Dermis blood vessel endothelial cell (primary cell): ENCODE data around the gene FIG4. TPM values are rescaled to one million over a fixed set of nuclear protein-coding genes. Genes with fewer than 3 reads are reported as not detected.
"Not testable (repeated sequence)": the region's sequence is repeated elsewhere in the genome, so short reads cannot be mapped to it uniquely, and the experiment has no call there.

Source experiments
- DNase-seq: peaks from one replicate; pipeline ENCODE4 v3.0.0; 2010
- total RNA-seq: library from RNA; depleted of rRNA; stranded (reverse); fragments of >200 nt; gene quantifications from 2 replicates; pipeline ENCODE4 v1.2.3, GENCODE V29; 2014

Gene FIG4
- total RNA-seq, 1 donor from 2014 or later: 11.6 TPM

DNA sequence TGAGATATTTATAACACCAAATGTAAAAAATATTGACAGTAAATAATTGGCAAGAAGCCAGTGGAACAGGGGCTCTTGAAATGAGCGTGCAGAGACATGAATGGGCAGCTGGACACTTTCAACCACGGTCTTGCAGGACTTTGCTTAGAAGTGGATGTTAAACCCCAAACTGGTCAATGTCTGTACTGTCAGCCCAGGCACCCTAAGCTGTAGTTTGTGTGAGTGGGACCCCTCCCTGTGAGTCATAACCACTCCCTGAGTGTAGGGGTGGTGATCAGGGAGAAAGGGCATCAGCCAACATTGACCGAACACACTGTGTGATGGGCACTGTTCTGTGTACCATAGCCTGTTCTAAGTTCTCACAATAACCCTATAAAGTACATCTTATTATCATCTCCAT lies 108.6 kb downstream of the FIG4 start:
- no peak for DNase-seq

DNA sequence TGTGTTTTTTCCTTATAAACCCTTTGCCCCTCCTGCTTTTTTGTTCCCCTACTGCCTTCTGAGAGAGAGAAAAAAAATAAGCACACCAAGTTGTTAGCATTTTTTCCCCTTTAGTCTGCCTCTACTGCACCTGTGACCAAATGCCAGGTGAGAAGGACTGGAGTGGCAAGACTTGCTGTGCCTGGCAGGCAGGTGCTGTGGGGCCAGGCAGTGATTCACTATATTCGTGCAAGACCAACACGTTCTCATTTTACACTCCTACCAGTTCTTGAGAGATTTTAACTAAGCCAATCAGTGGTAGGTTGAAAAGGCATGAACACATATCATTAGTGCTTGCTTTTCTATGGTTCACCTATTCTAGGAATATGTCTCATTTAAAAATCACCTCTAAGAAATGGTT lies 109.7 kb downstream of the FIG4 start:
- no peak for DNase-seq

DNA sequence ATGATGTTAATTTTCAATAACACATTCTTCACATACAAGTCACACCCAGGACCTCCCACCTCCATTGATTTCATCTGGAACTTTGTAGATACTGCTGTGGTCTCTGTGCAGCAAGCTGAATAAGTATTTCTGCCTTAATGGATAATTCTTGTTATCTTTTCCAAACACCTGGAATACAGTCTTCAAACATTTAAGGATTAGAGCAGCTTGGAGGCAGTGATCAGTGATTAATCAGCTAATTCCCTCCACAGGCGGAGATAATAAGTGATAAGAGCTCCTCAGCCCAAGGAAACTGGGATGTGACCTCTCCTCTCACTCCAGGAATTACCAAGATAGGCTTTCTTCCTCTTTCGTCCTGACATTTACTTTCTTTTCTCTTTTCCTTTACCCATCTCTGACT lies 110.7 kb downstream of the FIG4 start:
- DNase-seq: no peak

DNA sequence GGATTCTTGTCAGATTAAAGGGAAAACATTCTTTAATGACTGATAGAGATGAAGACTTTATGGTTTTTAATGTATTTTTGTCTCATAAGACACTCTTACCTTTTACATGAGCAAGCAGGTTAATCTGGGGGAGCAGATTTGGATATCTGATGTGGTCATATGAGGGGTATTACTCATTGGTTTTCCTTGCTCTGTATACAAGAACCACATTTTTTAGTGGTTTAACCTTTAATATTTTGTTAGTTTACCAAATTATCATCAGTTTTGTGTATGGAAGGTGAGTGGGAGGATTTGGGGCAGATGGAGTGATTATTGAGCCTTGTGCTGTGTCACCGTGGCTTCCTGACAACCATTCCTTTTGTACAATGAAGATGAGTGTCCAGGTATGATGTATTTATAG lies 112.9 kb downstream of the FIG4 start:
- no peak for DNase-seq

DNA sequence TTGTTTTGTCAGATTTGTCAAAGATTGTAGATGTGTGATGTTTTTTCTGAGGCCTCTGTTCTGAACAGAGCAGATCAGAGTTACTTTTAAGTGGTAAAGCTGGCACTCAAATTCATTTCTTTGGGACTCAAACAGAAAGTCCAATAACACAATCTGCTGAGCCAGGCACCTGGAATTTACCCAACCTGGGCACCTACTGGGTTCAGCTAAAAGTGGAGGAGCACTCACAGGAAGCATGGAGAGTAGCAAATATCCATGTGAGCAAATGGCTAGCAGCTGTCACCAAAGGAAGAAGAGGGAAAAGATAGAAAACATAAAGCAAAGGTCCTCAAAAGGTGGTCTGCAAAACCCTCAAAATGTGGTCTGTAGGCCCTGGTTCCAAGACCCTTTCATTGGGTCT lies 116.8 kb downstream of the FIG4 start:
- DNase-seq: no peak

DNA sequence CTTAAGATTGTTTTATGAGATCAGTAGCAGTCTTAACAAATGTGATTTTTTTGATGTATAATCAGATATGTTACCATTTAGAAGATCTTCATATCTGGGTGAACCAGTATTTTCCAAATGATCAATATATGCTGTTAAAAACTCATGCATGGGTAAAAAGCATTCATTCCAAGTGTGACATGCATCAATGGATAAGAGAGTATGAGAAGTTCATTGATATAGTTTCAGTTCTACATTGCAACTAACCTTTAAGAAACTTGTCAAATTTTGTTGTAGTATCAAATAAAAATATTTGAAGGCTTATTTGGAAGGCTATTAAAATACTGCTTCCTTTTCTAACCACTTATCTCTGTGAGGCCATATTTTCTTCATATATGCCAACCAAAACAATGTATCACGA lies 117.7 kb downstream of the FIG4 start:
- DNase-seq: no peak

DNA sequence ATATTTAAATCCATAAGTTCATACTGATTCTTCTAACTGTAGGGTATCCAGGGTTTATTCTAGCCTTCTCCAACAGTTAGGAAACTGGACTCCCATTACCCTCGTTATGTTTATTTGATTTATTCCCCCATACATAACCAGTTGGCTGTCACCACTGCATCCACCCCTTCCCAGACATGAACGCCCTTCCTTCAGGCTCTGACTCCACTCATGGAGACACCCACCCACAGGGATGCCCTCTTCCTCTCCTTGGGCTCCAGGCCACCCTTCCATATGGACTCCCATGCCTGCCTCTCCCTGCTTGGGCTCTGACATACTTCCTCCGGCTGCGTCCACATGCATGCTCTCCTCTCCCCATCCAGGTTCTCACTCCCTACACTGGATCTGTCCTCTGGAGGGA lies 124.0 kb downstream of the FIG4 start:
- DNase-seq: no peak

DNA sequence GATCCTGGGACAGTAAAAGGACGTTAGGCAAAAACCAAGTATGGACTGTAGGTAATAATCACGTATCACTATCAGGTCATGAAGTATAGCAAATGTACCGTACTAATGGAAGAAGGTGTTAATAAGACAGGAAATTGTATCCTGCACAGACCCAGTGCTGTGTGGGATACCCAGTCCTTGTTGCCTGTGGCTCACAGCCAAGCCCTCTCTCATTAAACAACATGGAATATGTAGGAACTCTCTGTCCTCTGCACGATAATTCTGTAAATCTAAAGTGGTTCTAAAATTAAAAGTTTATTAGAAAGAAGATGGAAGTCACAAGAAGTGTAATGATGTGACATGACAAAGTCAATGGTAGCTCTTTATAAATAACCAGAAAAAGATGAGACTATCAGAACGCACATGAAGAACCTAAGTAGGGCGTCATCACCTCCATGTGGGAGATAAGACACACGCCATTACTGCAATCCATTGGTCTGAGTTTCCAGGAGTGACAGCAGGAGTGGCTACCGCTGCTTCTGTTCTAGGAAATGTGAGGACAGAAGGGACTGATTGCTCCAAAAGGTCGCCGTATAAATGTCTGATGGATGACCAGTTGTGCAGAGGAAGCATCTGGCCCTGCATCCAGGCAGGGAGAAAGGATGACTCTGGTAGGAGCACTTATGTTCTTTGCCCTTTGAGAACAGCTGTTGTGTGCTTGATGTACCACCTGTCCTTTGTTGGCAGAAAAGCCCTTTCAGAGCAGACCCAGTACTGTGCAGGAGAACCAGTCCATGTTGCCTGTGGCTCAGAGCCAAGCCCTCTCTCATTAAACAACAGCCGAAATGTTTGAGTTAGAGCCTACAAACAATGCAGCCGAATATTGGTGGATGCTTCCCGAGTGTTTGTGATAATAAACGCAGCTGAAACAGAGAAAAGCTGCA lies 125.6 kb downstream of the FIG4 start:
- peak; percentile 49 for DNase-seq

DNA sequence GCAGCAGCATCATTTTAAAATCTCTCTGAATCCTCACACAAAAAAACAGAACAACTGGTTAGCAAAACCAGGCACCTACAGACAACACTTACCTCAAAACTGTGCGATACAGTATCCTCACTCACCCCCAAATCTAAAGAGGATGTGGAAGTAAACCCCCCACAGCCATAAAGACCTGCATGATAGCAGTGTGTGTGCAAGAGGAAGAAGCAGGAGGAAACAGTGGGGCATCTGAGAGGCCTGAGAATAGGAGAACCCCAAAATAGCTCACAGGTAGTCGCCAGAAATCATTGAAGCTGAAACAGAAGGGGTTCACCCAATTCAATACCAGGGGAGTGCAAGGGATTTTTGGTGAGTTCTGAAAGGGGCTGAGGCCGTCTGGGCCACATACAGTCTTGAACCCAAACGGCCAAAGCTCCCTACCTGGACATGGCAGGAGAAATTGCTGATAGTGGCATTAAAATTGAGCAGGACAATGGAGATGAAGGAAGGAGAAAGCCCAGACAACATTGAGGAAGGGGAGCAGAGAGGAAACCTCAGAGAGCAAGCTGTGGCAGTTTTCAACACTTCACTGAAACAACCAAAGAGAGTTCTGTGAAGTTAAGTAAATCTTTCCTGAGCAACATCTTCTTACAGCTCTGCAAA lies 129.7 kb downstream of the FIG4 start:
- no peak for DNase-seq

DNA sequence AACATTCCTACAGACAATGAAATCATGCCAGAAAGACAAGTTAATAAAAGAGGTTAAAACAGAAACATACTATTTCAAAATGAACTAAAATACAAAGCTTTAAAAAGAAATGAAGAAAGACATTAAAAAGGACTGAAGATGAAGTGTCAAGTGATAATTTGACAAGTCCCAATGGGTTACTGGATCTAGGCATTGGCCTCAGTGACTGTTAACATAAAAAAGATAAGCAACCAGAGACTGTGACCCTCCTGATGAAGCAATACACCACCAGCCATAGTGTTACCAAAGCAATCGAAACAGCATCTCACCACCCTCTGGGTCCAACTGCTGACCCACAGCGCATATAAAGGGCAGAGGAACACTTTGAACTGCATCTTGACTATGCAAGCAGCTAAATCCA lies 130.3 kb downstream of the FIG4 start:
- no peak for DNase-seq

DNA sequence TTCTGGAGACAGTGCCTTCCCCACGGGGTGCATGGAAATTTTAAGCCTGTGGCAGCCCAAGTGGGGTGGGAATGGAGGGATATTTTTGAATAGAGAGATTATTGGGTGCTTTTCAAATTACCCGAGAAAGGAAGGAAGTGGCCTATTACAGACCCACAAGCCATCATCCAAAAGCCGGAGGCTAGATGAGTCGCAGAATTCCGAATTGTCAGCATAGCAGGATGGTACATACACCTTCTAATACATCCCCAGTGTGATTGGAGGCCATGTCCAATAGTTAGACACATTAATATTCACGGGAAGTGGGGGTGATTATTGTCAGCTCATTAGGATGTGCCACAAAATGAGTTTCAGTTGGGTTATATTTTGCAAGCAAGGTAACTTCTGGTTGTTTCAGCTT lies 133.0 kb downstream of the FIG4 start:
- DNase-seq: no peak

DNA sequence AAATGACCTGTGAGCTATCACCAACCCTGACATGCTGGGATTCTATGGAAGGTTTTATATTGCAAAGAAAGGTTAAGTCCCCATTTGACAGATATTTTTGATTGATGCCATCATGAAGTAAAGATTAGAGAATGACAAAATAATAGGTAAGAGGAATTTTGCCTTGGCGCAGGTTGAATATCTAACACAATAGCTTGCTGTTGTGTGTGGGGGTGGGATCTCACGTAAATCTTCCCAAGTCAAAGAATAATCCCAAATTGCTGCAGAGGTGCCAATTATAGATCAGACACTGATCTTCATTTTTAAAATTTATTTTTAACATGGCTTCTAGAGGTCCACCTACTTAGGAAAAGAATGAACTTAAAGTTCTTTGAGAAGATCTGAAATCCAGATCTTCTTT lies 135.5 kb downstream of the FIG4 start:
- DNase-seq: no peak

DNA sequence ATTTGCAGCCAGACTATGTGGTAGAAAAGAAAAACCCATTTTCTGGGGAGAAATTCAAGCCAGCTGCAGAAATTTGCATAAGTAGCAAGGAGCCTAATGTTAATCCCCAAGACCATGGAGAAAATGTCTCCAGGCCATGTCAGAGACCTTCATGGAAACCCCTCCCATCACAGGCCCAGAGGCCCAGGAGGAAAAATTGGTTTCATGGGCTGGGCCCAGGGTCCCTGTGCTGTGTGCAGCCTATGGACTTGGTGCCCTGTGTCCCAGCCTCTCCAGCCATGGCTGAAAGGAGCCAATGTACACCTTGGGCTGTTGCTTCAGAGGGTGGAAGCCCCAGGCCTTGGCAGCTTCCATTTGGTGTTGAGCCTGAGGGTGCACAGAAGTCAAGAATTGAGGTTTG lies 140.3 kb downstream of the FIG4 start:
- DNase-seq: not testable (repeated sequence)

DNA sequence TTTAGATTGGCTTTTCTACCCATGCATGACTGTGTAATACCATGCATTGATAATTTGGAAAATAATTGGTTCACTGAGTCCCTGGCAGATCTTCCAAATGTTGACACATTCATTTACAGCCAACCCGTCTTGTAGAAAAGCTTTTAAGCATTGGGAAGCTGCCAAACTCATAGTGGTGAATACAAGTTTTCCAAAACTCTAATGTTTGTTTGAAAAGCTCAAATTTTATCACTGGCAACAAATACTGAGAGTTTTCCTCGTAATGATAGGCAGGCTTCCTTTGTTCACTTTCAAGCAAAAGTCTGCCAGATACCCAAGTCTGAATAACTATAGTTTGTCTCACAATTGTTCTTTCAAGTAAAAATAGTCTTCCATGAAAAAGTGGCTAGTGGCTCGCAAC lies 143.0 kb downstream of the FIG4 start:
- no peak for DNase-seq

DNA sequence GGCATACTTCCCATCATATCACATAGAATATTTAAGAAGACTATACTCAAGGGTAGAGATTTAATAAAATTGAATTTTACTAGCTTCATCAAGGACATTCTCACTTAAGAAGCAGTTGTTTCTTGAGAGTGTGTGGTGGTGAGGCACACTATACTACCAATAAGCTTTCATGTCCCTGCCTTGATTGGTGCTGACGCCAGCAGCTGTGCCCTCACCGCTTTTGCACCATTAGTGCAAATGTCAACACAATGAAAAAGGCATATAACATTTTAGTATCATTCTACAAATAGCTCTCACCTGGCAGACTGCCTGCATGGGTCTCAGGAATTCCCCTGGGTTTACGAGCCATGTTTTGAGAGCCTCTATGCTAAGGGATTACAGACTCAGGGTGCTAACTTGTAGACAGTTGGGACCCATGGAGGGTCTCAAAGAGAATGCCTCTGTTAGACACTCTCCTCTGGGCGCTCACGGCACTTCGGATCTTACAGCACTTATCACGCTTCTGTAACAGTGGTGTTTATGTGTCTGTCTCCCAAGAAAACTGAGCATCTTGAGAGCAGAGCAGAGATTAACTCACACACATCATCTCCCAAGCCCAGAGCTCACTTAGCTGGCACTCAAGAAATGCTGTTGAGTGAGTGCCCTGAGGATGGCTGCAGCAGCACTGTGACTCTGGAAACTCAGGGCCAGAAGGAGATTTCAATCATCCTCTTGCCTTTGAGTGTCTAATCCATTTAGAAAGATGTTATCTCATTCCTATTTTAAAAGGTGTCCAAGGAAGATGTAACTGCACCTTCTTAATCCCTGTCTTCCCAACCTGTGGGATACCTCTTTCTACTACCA lies 143.7 kb downstream of the FIG4 start:
- DNase-seq: no peak

DNA sequence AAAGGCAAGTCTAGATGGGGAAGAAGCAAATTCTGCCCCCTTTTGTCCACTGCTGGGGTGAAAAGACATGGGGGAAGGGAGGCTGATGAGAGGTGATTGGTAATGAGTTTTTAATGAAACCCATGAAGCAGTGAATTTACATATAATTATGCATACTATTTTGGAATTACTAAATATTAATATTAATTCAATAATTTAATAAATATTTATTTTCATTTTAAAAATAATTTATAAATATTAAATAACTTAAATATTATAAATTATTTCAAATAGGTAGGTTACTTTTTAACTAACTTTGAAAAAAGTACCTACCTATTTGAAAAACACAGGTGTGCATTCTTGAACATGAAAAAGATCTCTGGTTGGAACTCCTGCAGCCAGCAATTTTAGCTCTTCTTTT lies 148.9 kb downstream of the FIG4 start:
- no peak for DNase-seq

DNA sequence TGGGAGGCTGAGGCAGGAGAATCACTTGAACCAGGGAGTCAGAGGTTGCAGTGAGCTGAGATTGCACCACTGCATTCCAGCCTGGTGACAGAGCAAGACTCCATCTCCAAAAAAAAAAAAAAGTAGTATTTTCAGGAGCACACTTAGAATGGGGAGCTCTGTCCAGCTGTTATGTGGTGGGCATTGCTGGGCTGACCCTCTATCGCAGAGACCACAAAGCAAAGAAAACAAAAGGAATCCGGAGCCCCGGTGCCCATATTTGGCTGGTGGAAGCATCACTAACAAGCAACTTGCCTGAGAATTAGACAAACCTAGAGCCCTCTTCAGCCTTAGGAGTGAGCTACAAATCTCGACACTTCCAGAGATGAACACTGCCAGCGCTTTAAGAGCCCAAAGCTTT lies 149.7 kb downstream of the FIG4 start:
- no peak for DNase-seq

DNA sequence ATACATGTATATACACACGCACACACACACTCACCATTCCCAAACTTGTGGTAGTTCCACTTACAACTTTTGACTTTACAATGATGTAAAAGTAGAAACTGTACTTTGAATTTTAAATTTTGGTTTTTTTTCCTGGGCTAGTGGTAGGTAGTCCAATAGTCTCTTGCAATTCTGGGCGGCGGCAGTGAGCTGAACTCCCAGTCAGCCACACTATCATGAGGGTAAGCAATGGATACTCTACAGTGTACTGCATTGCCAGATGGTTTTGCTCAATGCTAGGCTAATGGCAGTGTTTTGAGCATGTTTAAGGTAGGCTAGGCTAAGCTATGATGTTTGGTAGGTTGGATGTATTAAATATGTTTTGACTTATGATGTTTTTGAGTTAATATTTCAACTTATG lies 150.8 kb downstream of the FIG4 start:
- DNase-seq: no peak

DNA sequence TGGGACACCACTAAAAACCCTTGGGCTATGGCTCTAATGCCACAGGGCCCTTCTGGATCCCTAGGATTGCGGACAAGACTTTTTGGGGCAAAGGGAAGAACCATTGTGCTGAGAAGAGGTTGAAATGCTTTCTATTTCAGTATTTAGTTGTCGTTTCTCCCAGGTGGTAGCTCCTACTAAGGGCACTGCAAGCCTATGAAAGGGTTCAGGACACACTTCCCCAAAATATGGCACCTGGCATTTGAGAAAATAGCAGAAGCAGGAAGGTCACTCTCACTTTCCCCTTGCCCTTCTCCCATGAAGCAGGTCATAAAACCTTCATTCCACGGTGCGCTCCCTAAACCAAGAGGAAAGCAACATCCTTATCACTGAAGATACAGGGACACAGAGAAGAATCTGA lies 161.6 kb downstream of the FIG4 start:
- DNase-seq: no peak

DNA sequence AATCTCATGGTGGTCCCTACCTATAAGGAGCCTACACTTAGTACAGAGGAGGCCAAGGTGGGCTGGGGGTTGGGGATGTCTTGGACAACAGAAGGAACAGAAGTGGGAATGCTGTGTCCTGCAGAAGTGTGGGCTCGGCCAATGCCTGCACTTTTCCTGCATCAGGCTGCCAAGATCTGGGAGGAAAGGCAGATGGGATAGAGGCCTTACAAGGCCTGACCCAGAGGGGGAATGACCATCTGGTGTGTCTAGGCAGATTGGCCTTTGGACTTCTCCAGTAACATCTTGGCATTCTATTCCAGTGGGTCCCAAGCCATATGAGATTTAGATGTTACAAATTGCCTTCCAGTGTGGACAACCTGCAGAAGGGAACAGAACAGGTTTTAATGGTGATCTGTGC lies 162.3 kb downstream of the FIG4 start:
- DNase-seq: no peak

DNA sequence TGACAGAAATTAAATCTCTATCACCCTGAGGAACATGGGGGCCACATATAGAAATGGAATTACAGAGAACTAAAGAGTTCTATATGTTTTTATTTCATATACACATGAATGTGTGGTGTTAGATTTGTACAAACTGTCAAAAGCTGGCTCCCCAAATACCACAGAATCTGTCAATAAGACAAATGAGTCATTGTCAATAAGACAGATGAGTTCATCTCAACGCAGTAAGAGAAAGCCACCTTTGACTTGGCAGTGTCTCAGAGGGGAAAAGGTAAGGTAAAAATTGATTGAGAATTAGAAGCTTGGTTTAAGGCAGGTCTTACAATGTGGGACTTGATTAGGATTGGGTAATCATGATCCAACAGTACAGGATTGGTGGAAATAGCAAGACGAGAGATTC lies 162.9 kb downstream of the FIG4 start:
- no peak for DNase-seq

DNA sequence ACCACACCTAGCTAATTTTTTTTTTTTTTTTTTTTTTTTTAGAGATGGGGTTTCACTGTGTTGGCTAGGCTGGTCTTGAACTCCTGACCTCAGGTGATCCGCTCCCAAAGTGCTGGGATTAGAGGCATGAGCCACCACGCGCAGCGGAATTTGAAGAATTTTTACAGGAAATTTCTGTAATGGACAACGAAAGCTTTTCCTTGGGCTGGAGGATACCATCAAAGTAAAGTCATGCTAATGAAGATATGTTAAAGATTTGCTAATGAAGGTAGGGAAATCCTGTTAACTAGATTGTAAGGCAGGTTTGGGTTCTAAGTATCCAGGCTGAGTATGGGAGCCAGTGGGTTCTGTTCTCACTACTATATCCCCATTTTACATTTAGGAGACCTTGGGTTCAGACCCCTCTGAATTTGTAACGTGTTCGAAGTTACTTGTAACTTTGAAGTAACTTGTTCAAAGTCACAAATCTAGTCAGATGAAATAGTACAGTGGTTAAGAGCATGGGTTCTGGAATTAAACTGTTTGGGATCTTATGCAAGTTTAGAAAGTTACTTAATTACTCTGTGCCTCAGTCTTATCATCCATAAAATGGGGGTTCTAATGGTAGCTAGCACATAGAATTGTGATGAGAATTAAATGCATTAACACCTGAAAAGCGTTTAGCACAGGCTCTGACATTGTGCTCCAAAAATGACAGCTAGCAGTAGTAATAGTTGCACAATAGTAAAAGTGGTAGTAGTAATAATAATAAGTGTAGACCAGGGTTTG lies 163.6 kb downstream of the FIG4 start:
- no peak for DNase-seq
